Measurements from ENCODE around the gene C1orf198. TPM values are rescaled to one million over a fixed set of nuclear protein-coding genes. Genes with fewer than 3 reads are reported as not detected.

Gene C1orf198
- polyA plus RNA-seq, 1 of the 3 experiments (the other 2 are of a cell fraction) = 12.3 TPM

- ChIA-PET POLR2A (no interaction called here), CTCF (no interaction called here)
- no peak for DNase-seq
- Histone ChIP-seq H3K9me3 (no peaks in the 10 kb centered on the region), H3F3A (replicated peaks; ENCODE audit: insufficient read depth) (peaks cover 15% of the 10 kb centered on the region), H3K4me1 (ENCODE audit: control insufficient read depth in 1 of 2, insufficient read depth in 2 of 2, low read depth in 1 of 2, low read length in 1 of 2) (peaks cover 11 to 36% of the 10 kb centered on the region in 2 experiments; a peak in 3 of 4 replicates), H2AFZ (ENCODE audit: low read depth) (no peak overlapping the region), H3K27ac (ENCODE audit: low read depth in 2 of 2, low read length in 1 of 2) (no peak overlapping the region), H3K9me2 (no peaks in the 10 kb centered on the region), H3K4me3 (ENCODE audit: low read depth in 2 of 2, low read length in 1 of 2) (no peak overlapping the region), H4K20me1 (ENCODE audit: insufficient read depth) (no peaks in the 10 kb centered on the region), H3K4me2 (no peak overlapping the region), H3K79me2 (ENCODE audit: insufficient read depth) (no peaks in the 10 kb centered on the region), H3K36me3 (replicated peaks in 1 of 2; ENCODE audit: control insufficient read depth in 1 of 2, insufficient read depth in 2 of 2, low read length in 1 of 2) (no peaks in the 10 kb centered on the region), H3K27me3 (ENCODE audit: insufficient read depth) (no peaks in the 10 kb centered on the region), H3K9ac (no peak overlapping the region)
- 78% methylated on average over 5 of the region's 5 CpGs for WGBS (ENCODE audit: low lambda C conversion rate)
- no peak for TF ChIP-seq TEAD4 (IDR thresholded peaks at IDR 0.05; ENCODE audit: borderline replicate concordance, insufficient read depth)
- no peak for TF ChIP-seq MXI1 (IDR thresholded peaks at IDR 0.05; ENCODE audit: low read depth, low read length)
- TF ChIP-seq GATA2 (CRISPR knock-in tag; IDR thresholded peaks at IDR 0.05) = no peak
- no peak for TF ChIP-seq USF2 (IDR thresholded peaks at IDR 0.05; ENCODE audit: borderline replicate concordance, low read depth, low read length)
- TF ChIP-seq RCOR1 (IDR thresholded peaks at IDR 0.05; ENCODE audit: low read length) = no peak
- no peak for TF ChIP-seq FOXJ3 (CRISPR knock-in tag; IDR thresholded peaks at IDR 0.05)
Observed at GRCh38 chr1:230827801-230828200, 40.5 kb downstream of the C1orf198 start.

- no peak for TF ChIP-seq TEAD4 (IDR thresholded peaks at IDR 0.05; ENCODE audit: borderline replicate concordance, insufficient read depth)
- TF ChIP-seq RXRA (IDR thresholded peaks at IDR 0.05; ENCODE audit: borderline replicate concordance, low read depth) = no peak
- TF ChIP-seq EP300 (IDR thresholded peaks at IDR 0.05; ENCODE audit: borderline replicate concordance in 1 of 2, low read depth in 1 of 2, low read length in 1 of 2) = no peak
- no peak for TF ChIP-seq ZBTB33 (IDR thresholded peaks at IDR 0.05; ENCODE audit: borderline replicate concordance, low read depth)
- no peak for TF ChIP-seq ELF1 (IDR thresholded peaks at IDR 0.05)
- no peak for TF ChIP-seq IRF3 (IDR thresholded peaks at IDR 0.05; ENCODE audit: low read depth, low read length)
- TF ChIP-seq REST (IDR thresholded peaks at IDR 0.05; ENCODE audit: low read depth, low read length) = no peak
- TF ChIP-seq JUND (IDR thresholded peaks at IDR 0.05) = no peak
- TF ChIP-seq RFX5 (IDR thresholded peaks at IDR 0.05; ENCODE audit: low read length) = no peak
- no peak for TF ChIP-seq CTCF (IDR thresholded peaks at IDR 0.05)
- Histone ChIP-seq H3K4me1 (ENCODE audit: control insufficient read depth in 1 of 2, insufficient read depth in 2 of 2, low read depth in 1 of 2, low read length in 1 of 2) (peaks cover 11 to 37% of the 10 kb centered on the region in 2 experiments; a peak in 3 of 4 replicates), H3K36me3 (replicated peaks in 1 of 2; ENCODE audit: control insufficient read depth in 1 of 2, insufficient read depth in 2 of 2, low read length in 1 of 2) (no peaks in the 10 kb centered on the region), H3K79me2 (ENCODE audit: insufficient read depth) (no peaks in the 10 kb centered on the region), H3K9ac (no peak overlapping the region), H3K27me3 (ENCODE audit: insufficient read depth) (no peaks in the 10 kb centered on the region), H4K20me1 (ENCODE audit: insufficient read depth) (no peaks in the 10 kb centered on the region), H3K9me3 (no peaks in the 10 kb centered on the region), H3K4me2 (no peak overlapping the region), H3F3A (replicated peaks; ENCODE audit: insufficient read depth) (peaks cover 15% of the 10 kb centered on the region), H3K9me2 (no peaks in the 10 kb centered on the region), H2AFZ (ENCODE audit: low read depth) (no peak overlapping the region), H3K27ac (ENCODE audit: low read depth in 2 of 2, low read length in 1 of 2) (no peak overlapping the region), H3K4me3 (ENCODE audit: low read depth in 2 of 2, low read length in 1 of 2) (no peak overlapping the region)
- ChIA-PET POLR2A (no interaction called here), CTCF (interaction anchor here (1.0 kb wide), 1 partner anchor 90 kb away, joined by 3 read pairs; no protein-coding TSS in a partner anchor)
- DNase-seq = no peak
- 96% methylated on average over 7 of the region's 7 CpGs for WGBS (ENCODE audit: low lambda C conversion rate)
Observed at GRCh38 chr1:230827081-230827681, 41.1 kb downstream of the C1orf198 start.
